BE2C (cell line): ENCODE results near the gene KIF6.

Experiments
- DNase-seq: peaks from one replicate; pipeline ENCODE4 v3.0.0-alpha.2; 2020
- H3K27me3 ChIP-seq: fragments of 250-450 bp; sonication (Bioruptor Pico); 2 replicates; pipeline ENCODE4 v1.5.1; 2020; ENCODE audit warnings: mild to moderate bottlenecking
- H3K36me3 ChIP-seq: fragments of 250-450 bp; sonication (Bioruptor Pico); 2 replicates; pipeline ENCODE4 v1.5.1; 2020; ENCODE audit warnings: mild to moderate bottlenecking
- H3K4me1 ChIP-seq: fragments of 250-450 bp; sonication (Bioruptor Pico); 2 replicates; pipeline ENCODE4 v1.5.1; 2020
- H3K4me3 ChIP-seq: 2 replicates; pipeline ENCODE4 v1.5.1; 2011; ENCODE audit warnings: low read depth, low read length
- H3K9me3 ChIP-seq: fragments of 250-450 bp; sonication (Bioruptor Pico); 2 replicates; pipeline ENCODE4 v1.5.1; 2020
- TF ChIP-seq, protein P1 (sequence below): IDR thresholded peaks from 2 replicates; pipeline ENCODE4 v1.5.1; 2012; ENCODE audit warnings: mild to moderate bottlenecking, low read depth, low read length

The KIF6 gene

DNA sequence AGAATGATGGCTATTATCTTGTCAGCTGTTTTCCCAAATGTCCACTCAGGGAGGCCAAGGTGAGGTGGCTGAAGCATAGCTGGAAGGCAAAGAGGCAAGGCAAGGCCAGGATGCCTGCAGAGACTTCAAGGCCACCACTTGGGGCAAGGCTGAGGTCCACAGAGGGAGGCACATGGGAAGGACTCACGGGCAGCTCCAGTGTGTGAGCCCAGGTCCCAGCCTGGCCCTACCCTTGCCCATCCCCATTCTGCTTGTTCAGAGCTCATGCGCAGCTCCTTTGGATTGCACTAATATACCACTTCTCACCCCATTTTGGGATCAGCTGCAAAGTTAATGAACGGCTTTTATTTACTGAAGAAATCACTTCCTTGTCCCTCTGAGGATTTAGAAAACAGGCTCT is 291.6 kb downstream of the KIF6 start:
- H3K4me3 ChIP-seq = no peak overlapping the region
- no peaks in the 10 kb centered on the region for H3K27me3 ChIP-seq
- no peaks in the 10 kb centered on the region; the same call in 1 of the 2 replicates for H3K4me1 ChIP-seq
- no peaks in the 10 kb centered on the region for H3K36me3 ChIP-seq
- TF ChIP-seq, protein P1, sequence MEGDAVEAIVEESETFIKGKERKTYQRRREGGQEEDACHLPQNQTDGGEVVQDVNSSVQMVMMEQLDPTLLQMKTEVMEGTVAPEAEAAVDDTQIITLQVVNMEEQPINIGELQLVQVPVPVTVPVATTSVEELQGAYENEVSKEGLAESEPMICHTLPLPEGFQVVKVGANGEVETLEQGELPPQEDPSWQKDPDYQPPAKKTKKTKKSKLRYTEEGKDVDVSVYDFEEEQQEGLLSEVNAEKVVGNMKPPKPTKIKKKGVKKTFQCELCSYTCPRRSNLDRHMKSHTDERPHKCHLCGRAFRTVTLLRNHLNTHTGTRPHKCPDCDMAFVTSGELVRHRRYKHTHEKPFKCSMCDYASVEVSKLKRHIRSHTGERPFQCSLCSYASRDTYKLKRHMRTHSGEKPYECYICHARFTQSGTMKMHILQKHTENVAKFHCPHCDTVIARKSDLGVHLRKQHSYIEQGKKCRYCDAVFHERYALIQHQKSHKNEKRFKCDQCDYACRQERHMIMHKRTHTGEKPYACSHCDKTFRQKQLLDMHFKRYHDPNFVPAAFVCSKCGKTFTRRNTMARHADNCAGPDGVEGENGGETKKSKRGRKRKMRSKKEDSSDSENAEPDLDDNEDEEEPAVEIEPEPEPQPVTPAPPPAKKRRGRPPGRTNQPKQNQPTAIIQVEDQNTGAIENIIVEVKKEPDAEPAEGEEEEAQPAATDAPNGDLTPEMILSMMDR = no peak
- DNase-seq = no peak
- H3K9me3 ChIP-seq = no peaks in the 10 kb centered on the region

DNA sequence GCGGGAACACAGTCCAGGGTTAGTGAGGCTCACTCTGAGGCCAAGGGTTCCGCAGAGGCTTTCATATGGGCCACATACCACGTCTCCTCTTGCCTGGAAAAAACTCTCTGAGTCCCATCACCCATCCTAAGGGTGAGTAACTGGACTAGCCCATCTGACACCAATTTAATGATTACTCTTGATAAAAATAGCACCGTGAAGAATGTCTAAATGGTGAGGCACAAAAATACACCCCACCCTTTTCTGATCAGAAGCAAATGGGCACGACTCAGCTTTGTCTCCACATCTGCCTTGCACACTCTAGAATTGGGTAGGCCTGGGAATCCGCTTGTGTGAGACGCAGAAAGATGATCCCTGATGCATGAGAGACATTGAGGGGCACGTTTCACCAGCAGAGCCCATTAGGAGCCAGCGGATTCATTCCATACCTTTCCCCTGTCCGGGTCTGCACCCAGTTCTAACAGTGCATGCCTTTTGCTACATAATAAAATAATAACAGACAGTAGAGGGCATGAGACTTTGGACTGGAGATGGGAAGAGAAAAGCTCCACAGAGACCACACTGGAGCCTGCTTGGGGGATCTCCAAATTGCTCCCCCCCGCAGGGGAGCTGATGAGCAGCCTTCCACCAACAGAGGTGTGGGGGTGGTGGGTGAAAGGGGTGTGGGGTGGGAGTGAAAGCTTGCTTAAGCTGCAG is 292.7 kb downstream of the KIF6 start:
- Histone ChIP-seq H3K9me3 (no peaks in the 10 kb centered on the region), H3K4me3 (no peak overlapping the region), H3K27me3 (no peaks in the 10 kb centered on the region), H3K36me3 (no peaks in the 10 kb centered on the region), H3K4me1 (no peaks in the 10 kb centered on the region; the same call in 1 of the 2 replicates)
- DNase-seq = no peak
- TF ChIP-seq, protein P1 = no peak

DNA sequence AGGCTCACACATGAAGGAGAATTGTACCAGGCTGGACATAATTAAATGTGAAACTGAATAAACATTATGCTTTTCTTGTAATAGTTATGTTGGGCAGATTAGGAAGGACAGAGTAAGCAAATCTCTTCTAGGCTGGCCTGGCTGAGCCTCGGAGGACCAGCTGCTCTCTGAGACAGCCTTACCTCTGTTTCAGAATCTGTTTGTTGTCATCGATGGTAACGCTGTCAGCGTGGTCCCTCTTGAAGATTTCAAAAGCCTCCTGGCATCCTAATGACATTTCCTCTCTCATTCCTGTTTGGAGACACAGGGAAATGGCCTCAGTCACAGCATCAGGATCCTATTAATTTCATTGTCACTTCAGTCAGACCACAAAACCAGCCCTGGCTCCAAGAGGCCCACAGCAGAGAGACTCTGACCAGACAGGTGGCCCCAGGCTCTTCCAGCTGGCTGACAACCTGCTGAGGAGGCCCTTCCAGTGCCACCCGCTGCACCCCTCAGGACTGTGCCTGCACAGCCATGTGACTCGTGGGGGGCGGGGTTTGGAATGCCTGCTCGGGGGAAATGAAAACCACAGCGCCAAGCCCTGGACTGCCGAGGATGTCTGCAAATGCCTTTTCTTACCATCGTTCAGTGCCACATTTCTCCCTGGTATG is 294.2 kb downstream of the KIF6 start:
- Histone ChIP-seq H3K36me3 (no peaks in the 10 kb centered on the region), H3K9me3 (no peaks in the 10 kb centered on the region), H3K27me3 (no peaks in the 10 kb centered on the region), H3K4me1 (no peaks in the 10 kb centered on the region; the same call in 1 of the 2 replicates), H3K4me3 (peak overlapping the region; percentile 29)
- TF ChIP-seq, protein P1 = no peak
- peak; percentile 79 for DNase-seq

DNA sequence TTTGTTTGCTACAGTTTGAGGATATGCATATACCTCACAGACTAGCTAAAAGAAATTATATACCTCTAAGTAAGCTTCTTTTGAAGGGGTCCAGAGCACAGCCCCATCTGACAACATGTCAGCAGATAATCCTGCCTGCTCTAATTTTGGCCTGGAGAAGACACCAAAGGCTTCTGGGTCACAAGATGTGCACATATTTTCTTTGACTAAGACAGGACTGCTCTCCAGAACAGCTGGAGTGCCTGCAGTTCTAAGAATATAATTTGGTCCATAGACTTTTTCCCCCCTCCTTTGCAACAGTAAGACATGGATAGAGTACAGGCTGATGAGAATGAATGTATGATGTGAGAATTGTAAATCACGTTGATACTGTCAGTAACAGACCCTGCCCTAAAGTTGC is 294.8 kb downstream of the KIF6 start:
- no peak for DNase-seq
- no peaks in the 10 kb centered on the region for H3K27me3 ChIP-seq
- no peak overlapping the region for H3K4me3 ChIP-seq
- no peaks in the 10 kb centered on the region for H3K36me3 ChIP-seq
- H3K9me3 ChIP-seq = no peaks in the 10 kb centered on the region
- TF ChIP-seq, protein P1 = no peak
- no peaks in the 10 kb centered on the region; the same call in 1 of the 2 replicates for H3K4me1 ChIP-seq

DNA sequence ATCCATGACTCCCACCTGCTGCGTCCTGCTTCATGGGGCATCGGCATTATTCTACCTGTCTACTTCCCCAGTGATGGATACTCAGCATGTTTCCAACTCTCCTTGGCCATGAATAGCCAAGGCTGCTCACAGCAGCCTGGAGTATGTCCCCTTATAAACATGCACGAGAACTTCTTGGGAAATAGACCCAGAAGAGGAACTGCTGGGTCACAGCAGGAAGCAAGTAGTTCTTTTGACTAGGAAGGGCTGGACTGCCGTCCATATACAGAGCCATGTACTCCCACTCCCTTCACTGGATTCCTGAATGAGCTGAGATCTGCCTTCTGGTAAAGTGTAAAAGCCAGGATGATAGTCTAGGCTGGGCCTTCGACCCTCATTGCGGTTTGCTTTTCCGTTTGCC is 296.4 kb downstream of the KIF6 start:
- peaks cover 4% of the 10 kb centered on the region; the same call in 1 of the 2 replicates for H3K27me3 ChIP-seq
- no peaks in the 10 kb centered on the region; the same call in 1 of the 2 replicates for H3K4me1 ChIP-seq
- no peaks in the 10 kb centered on the region for H3K36me3 ChIP-seq
- H3K9me3 ChIP-seq = no peaks in the 10 kb centered on the region
- H3K4me3 ChIP-seq = no peak overlapping the region
- DNase-seq = no peak
- TF ChIP-seq, protein P1 = no peak

- Histone ChIP-seq H3K4me1 (no peaks in the 10 kb centered on the region; the same call in 1 of the 2 replicates), H3K36me3 (no peaks in the 10 kb centered on the region)
- TF ChIP-seq, protein P1 = no peak
These were observed 297.1 kb downstream of the KIF6 start for GRCh38 chr6:39428152-39428551.

More at GRCh38 chr6:39428152-39428551, 297.1 kb downstream of the KIF6 start:
- Histone ChIP-seq H3K9me3 (no peaks in the 10 kb centered on the region), H3K27me3 (peaks cover 4% of the 10 kb centered on the region; the same call in 1 of the 2 replicates), H3K4me3 (no peak overlapping the region)
- DNase-seq = no peak
